Measurements from ENCODE around the gene RHEBL1.
"Not testable (repeated sequence)": the region's sequence is repeated elsewhere in the genome, so short reads cannot be mapped to it uniquely, and the experiment has no call there.

The RHEBL1 gene

DNA sequence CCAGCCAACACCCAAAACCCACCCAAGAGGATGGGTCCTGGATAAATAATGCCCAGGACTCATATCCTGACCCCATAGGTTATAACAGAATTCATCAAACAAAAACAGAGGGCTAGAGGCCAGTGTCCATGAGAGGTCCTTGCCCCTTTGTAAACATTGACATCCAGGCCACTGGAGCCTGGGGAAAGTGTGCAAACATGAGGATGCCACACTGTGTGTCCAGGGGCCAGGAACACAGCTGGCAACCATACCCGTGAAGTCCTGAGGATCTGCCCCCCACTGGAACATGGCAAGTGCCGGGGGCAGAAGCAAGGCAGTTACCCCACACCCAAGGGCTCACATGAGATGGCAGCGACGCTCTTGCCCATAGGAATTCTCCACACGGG is 5.0 kb downstream of the RHEBL1 start:
- H3K27ac ChIP-seq (ENCODE audit: low read depth, low read length): no peak overlapping the region
- H3K27me3 ChIP-seq (ENCODE audit: control insufficient read depth in 5 of 5, insufficient read depth in 4 of 5, low read length in 5 of 5): no peaks in the 10 kb centered on the region
- no peak overlapping the region for H3K4me3 ChIP-seq (ENCODE audit: low read depth in 1 of 5, low read length in 5 of 5)
- peaks cover 3 to 21% (median 18%) of the 10 kb centered on the region in 5 donors for H3K4me1 ChIP-seq (ENCODE audit: control insufficient read depth in 5 of 5, insufficient read depth in 5 of 5, low read length in 5 of 5)
- H3K9me3 ChIP-seq (ENCODE audit: control insufficient read depth in 5 of 5, low read length in 5 of 5): no peaks in the 10 kb centered on the region
- H3K36me3 ChIP-seq (ENCODE audit: control insufficient read depth in 5 of 5, insufficient read depth in 5 of 5, low read length in 5 of 5): no peaks in the 10 kb centered on the region
- H3K9ac ChIP-seq (ENCODE audit: low read length in 5 of 5): no peak overlapping the region

DNA sequence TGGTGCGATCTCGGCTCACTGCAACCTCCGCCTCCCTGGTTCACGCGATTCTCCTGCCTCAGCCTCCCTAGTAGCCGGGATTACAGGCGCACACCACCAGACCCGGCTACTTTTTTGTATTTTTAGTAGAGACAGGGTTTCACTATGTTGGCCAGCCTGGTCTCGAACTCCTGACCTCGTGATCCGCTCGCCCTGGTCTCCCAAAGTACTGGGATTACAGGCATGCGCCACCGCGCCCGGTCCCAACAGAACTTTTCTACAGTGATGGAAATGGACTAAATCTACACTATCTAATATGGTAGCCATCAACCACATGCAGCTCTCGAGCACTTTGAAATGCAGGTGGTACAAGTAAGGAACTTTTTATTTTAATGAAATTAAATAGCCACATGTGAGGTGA is 7.9 kb downstream of the RHEBL1 start:
- H3K9me3 ChIP-seq (ENCODE audit: control insufficient read depth in 5 of 5, low read length in 5 of 5); H3K36me3 ChIP-seq (ENCODE audit: control insufficient read depth in 5 of 5, insufficient read depth in 5 of 5, low read length in 5 of 5); H3K27ac ChIP-seq (ENCODE audit: low read depth, low read length); H3K27me3 ChIP-seq (ENCODE audit: control insufficient read depth in 5 of 5, insufficient read depth in 4 of 5, low read length in 5 of 5); H3K4me3 ChIP-seq (ENCODE audit: low read depth in 1 of 5, low read length in 5 of 5): not testable (repeated sequence)
- Histone ChIP-seq H3K4me1 (ENCODE audit: control insufficient read depth in 5 of 5, insufficient read depth in 5 of 5, low read length in 5 of 5) (peaks cover 15 to 39% (median 35%) of the 10 kb centered on the region in 5 donors), H3K9ac (ENCODE audit: low read length in 5 of 5) (peak overlapping the region in 1 of 5 donors; percentile 45)

DNA sequence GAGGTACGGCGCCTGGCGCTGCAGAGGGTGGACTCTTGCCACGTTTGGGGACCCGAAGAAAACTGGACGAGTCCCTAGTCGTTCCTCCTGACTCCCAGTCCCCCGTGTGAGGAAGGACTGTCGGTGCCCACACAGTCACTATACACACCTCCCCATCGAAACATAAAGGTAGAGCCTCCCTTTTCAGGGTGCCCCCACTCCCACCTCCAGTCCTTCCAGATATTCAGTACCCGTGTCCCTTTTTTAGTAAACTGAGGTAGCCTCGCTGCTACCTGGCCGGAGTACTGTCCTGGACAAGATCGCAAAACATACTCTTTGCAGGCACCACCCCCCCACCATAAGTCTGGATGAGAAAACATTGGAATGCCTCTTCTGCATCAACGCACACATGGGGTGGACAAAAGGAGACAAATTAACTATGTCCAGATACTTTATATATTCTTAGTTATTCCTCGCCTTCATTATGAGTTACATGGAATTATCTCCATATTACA is 8.6 kb downstream of the RHEBL1 start:
- H3K4me3 ChIP-seq (ENCODE audit: low read depth in 1 of 5, low read length in 5 of 5): peak overlapping the region; percentile 85 to 95 (median 89)
- H3K27me3 ChIP-seq (ENCODE audit: control insufficient read depth in 5 of 5, insufficient read depth in 4 of 5, low read length in 5 of 5): no peaks in the 10 kb centered on the region
- peak overlapping the region; percentile 45 to 99 (median 82) for H3K9ac ChIP-seq (ENCODE audit: low read length in 5 of 5)
- peaks cover 15 to 46% (median 42%) of the 10 kb centered on the region in 5 donors for H3K4me1 ChIP-seq (ENCODE audit: control insufficient read depth in 5 of 5, insufficient read depth in 5 of 5, low read length in 5 of 5)
- H3K27ac ChIP-seq (ENCODE audit: low read depth, low read length): peak overlapping the region; percentile 92
- no peaks in the 10 kb centered on the region for H3K36me3 ChIP-seq (ENCODE audit: control insufficient read depth in 5 of 5, insufficient read depth in 5 of 5, low read length in 5 of 5)
- no peaks in the 10 kb centered on the region for H3K9me3 ChIP-seq (ENCODE audit: control insufficient read depth in 5 of 5, low read length in 5 of 5)

DNA sequence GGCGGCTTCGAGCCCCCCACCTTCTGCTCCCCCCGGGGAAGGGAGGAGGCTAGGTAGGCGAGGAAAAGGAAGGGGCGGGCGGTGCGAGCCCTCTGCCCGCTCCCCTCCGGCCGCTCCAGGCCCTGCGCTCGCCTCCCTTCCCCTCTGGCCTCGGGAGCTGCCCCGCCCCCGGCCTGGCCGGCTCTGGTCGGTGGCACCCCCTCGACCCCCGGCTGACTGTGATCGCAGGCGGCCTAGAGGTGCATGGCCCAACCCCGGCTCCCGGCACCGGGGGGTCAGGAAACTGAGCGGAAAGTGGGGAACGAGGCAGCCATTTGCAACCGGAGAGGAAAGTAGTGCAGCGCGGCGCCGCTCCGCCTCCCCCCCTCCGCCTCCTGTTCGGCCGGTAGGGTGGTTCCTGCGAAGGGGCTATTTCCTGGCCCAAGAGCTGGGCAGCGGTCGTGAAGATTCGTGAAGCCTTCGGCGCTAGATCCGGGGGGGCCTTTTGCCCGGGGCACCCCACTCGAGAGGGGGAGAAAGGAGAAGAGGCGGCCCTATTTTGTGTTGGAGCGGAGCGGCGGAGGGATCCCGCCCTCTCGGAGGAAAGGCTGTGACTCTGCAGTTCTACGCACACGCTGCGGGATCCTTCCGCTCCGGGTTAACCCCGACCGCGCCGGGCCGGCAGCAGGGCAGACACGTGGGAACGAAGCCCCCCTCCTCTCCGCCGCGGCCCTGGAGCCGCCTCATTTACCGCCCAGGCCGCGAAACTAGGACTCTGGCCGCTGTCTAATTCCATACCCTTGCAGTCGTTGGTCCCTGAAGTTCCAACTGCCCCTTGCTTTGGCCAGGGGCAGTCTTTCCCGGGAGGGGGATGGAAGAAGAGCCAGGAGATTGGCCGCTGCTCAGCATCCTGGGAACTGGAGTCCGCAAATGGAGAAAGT is 9.3 kb downstream of the RHEBL1 start, which contains the start of gene KMT2D:
Gene KMT2D, minus strand, starts transcription at position 558 of the 920 bp plus-strand sequence. CDS start 5,470 bp downstream, outside the sequence.
- H3K36me3 ChIP-seq (ENCODE audit: control insufficient read depth in 5 of 5, insufficient read depth in 5 of 5, low read length in 5 of 5): no peaks in the 10 kb centered on the region
- peak within 1 kb of the TSS; percentile 85 to 95 (median 89) for H3K4me3 ChIP-seq (ENCODE audit: low read depth in 1 of 5, low read length in 5 of 5)
- no peaks in the 10 kb centered on the region for H3K9me3 ChIP-seq (ENCODE audit: control insufficient read depth in 5 of 5, low read length in 5 of 5)
- H3K9ac ChIP-seq (ENCODE audit: low read length in 5 of 5): peak within 1 kb of the TSS; percentile 82 to 99 (median 98)
- H3K27me3 ChIP-seq (ENCODE audit: control insufficient read depth in 5 of 5, insufficient read depth in 4 of 5, low read length in 5 of 5): no peaks in the 10 kb centered on the region
- peaks cover 17 to 53% (median 49%) of the 10 kb centered on the region in 5 donors for H3K4me1 ChIP-seq (ENCODE audit: control insufficient read depth in 5 of 5, insufficient read depth in 5 of 5, low read length in 5 of 5)
- peak within 1 kb of the TSS; percentile 92 for H3K27ac ChIP-seq (ENCODE audit: low read depth, low read length)

DNA sequence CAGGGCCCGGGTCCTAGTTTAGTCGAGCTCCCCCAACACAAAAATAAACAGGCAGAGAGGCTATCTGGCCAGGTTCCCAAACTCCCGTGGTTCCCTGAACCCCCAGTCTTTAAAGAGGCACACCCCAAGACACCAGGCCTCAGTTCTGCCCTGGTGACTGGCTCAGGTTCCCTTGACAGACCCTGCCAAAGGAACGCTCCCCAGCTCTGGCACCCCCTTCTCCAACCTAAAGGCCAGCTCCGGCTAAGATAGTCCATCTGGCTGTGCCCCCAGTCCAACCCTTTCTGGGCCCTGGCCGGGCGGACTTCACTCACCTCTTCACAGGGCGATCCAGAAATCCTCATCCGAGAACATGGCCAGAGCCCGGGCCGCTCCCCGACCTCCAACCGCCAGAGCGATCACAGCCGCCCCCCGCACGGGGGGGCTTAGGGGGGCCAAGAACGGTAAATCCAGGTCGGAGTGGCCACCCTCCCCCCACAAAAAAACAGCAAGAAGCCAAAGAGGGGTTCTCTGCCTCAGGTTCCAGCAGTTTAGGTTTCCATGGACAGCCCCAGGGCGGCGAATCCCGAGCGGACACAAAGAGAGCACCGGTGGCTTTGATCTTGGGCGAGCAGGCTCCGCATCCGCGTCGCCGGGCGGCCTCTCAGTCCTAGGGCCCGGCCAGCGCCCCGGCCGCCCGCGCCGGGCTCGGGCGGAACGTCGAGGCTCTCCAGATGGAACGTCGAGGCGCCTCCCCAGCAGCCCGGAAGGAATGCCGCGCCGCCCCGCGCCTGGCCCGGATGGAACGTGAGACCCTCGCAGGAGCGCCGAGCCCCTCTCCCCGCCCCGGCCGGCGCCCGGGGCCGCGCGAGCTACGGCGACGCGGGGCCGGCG is 10.2 kb downstream of the RHEBL1 start:
- H3K9me3 ChIP-seq (ENCODE audit: control insufficient read depth in 5 of 5, low read length in 5 of 5): no peaks in the 10 kb centered on the region
- H3K9ac ChIP-seq (ENCODE audit: low read length in 5 of 5): peak overlapping the region; percentile 82 to 99 (median 98)
- H3K27me3 ChIP-seq (ENCODE audit: control insufficient read depth in 5 of 5, insufficient read depth in 4 of 5, low read length in 5 of 5): no peaks in the 10 kb centered on the region
- H3K4me3 ChIP-seq (ENCODE audit: low read depth in 1 of 5, low read length in 5 of 5): peak overlapping the region; percentile 85 to 92 (median 89)
- H3K27ac ChIP-seq (ENCODE audit: low read depth, low read length): peak overlapping the region; percentile 92
- peaks cover 17 to 61% (median 56%) of the 10 kb centered on the region in 5 donors for H3K4me1 ChIP-seq (ENCODE audit: control insufficient read depth in 5 of 5, insufficient read depth in 5 of 5, low read length in 5 of 5)
- peaks cover 0 to 7% (median 6%) of the 10 kb centered on the region in 5 donors for H3K36me3 ChIP-seq (ENCODE audit: control insufficient read depth in 5 of 5, insufficient read depth in 5 of 5, low read length in 5 of 5)

DNA sequence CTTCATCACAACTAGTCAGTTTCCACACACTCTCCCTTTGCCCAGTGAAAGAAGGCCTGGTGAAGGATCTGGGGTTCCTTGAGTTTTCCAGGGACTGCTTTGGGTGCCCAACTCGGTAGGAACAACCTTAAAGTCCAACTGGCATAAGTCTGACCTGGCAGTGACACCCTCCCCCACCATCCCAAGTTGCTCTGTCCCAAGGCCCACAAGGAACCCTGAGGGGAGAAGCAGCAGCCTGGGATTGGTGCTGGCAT is 10.8 kb downstream of the RHEBL1 start:
- Histone ChIP-seq H3K27ac (ENCODE audit: low read depth, low read length) (peak overlapping the region; percentile 92), H3K27me3 (ENCODE audit: control insufficient read depth in 5 of 5, insufficient read depth in 4 of 5, low read length in 5 of 5) (no peaks in the 10 kb centered on the region), H3K36me3 (ENCODE audit: control insufficient read depth in 5 of 5, insufficient read depth in 5 of 5, low read length in 5 of 5) (peaks cover 0 to 13% (median 11%) of the 10 kb centered on the region in 5 donors), H3K9me3 (ENCODE audit: control insufficient read depth in 5 of 5, low read length in 5 of 5) (no peaks in the 10 kb centered on the region), H3K4me1 (ENCODE audit: control insufficient read depth in 5 of 5, insufficient read depth in 5 of 5, low read length in 5 of 5) (peaks cover 17 to 61% (median 56%) of the 10 kb centered on the region in 5 donors), H3K4me3 (ENCODE audit: low read depth in 1 of 5, low read length in 5 of 5) (peak overlapping the region; percentile 85 to 92 (median 89)), H3K9ac (ENCODE audit: low read length in 5 of 5) (peak overlapping the region; percentile 82 to 99 (median 98))

DNA sequence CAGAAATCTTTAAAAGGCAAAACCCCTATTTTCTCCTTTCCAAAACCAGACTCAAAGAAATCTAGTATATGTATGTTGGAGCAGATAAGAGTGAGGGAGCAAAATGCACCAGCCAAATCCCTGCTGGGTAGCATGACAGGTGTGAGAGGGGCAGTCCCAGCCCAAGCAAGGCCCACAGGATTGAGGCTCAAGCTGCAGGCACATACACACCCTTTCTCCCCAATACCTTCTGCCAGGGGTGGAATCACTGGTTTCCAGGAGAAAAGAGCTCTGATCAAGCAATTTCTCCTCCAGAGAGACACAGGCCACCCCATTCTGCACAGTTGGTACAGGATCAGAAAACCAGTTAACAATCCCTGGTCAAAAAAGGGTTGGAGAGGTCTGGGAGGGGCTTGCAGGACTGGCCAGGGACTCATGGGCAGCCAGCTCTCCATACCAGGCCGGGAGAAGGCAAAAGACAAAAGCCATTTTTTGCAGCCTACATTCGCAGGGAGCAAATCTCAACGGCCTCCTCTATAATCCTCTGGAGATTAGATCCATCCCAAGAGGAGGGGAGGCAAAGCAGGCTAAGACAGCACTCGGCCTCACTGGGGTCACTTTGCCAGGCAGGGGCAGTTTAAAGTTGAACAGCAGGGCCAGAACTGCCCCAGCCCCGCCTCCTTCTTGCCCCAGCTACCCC is 11.3 kb downstream of the RHEBL1 start:
- peak overlapping the region; percentile 82 to 99 (median 98) for H3K9ac ChIP-seq (ENCODE audit: low read length in 5 of 5)
- peaks cover 0 to 18% (median 16%) of the 10 kb centered on the region in 5 donors for H3K36me3 ChIP-seq (ENCODE audit: control insufficient read depth in 5 of 5, insufficient read depth in 5 of 5, low read length in 5 of 5)
- peaks cover 17 to 61% (median 56%) of the 10 kb centered on the region in 5 donors for H3K4me1 ChIP-seq (ENCODE audit: control insufficient read depth in 5 of 5, insufficient read depth in 5 of 5, low read length in 5 of 5)
- H3K9me3 ChIP-seq (ENCODE audit: control insufficient read depth in 5 of 5, low read length in 5 of 5): no peaks in the 10 kb centered on the region
- H3K27ac ChIP-seq (ENCODE audit: low read depth, low read length): peak overlapping the region; percentile 92
- H3K27me3 ChIP-seq (ENCODE audit: control insufficient read depth in 5 of 5, insufficient read depth in 4 of 5, low read length in 5 of 5): no peaks in the 10 kb centered on the region
- H3K4me3 ChIP-seq (ENCODE audit: low read depth in 1 of 5, low read length in 5 of 5): peak overlapping the region; percentile 85 to 92 (median 89)

DNA sequence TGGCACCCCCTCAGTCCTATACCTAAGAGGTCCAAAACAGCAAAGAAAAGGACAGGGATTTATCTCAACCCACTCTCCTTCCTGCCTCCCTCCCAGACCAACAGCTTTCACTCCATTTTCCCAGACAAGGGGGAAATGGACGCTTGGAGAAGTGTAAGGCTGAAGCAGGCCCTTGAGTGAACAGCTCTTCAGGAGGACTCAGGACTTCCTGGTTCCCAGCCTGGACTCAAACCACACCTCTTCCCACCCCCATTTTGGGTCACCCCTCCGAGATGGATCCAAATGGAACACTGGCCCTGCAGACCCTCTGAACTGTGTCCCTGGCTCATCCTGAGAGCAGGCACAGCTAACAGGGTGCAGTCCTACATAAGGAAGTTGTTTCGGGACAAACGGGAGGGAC is 11.9 kb downstream of the RHEBL1 start:
- Histone ChIP-seq H3K27ac (ENCODE audit: low read depth, low read length) (peak overlapping the region; percentile 92), H3K9me3 (ENCODE audit: control insufficient read depth in 5 of 5, low read length in 5 of 5) (no peaks in the 10 kb centered on the region), H3K36me3 (ENCODE audit: control insufficient read depth in 5 of 5, insufficient read depth in 5 of 5, low read length in 5 of 5) (peaks cover 4 to 24% (median 22%) of the 10 kb centered on the region in 5 donors), H3K9ac (ENCODE audit: low read length in 5 of 5) (peak overlapping the region; percentile 82 to 99 (median 98)), H3K4me1 (ENCODE audit: control insufficient read depth in 5 of 5, insufficient read depth in 5 of 5, low read length in 5 of 5) (peaks cover 17 to 61% (median 56%) of the 10 kb centered on the region in 5 donors), H3K4me3 (ENCODE audit: low read depth in 1 of 5, low read length in 5 of 5) (peak overlapping the region; percentile 85 to 92 (median 89)), H3K27me3 (ENCODE audit: control insufficient read depth in 5 of 5, insufficient read depth in 4 of 5, low read length in 5 of 5) (no peaks in the 10 kb centered on the region)

DNA sequence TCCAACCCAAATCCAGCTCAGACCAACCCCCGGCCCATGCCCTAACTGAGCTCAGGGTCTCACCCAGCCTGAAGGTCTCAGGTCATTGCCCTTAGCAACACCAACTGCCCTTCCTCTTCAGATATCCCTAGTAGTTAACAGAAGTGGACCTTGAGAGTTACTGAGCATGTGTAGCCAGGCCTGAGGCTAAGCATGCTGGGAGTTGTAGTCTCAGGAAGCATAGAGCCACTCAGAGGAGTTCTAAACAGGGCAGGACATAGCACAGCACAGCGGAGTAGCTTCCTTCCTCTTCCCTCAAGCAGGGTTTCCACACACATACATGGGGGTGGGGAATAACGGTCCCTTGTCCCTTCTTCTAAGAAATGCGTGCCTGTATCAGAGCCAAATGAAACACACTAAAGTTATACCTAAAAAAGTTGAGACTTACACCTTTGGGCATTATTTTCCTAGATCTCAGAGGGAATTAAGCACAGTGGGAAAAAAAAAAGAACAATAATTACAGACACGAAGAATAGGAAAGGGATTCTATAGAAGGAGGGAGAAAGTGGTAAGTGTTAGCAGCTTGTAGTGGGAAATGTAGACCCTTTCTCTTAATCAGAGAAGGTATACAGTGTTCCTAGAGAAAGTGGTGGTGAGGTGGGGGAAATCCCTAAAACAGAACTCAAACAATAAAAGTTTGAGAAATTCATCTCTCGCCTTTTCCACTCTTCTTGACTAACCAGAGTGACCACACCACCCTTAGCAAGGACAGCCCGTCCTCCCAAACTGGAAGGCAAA is 13.6 kb downstream of the RHEBL1 start:
- Histone ChIP-seq H3K27me3 (ENCODE audit: control insufficient read depth in 5 of 5, insufficient read depth in 4 of 5, low read length in 5 of 5) (no peaks in the 10 kb centered on the region), H3K4me3 (ENCODE audit: low read depth in 1 of 5, low read length in 5 of 5) (peak overlapping the region; percentile 4 to 92 (median 89)), H3K4me1 (ENCODE audit: control insufficient read depth in 5 of 5, insufficient read depth in 5 of 5, low read length in 5 of 5) (peaks cover 17 to 55% (median 51%) of the 10 kb centered on the region in 5 donors), H3K9me3 (ENCODE audit: control insufficient read depth in 5 of 5, low read length in 5 of 5) (no peaks in the 10 kb centered on the region), H3K36me3 (ENCODE audit: control insufficient read depth in 5 of 5, insufficient read depth in 5 of 5, low read length in 5 of 5) (peaks cover 4 to 41% (median 39%) of the 10 kb centered on the region in 5 donors), H3K27ac (ENCODE audit: low read depth, low read length) (peak overlapping the region; percentile 52), H3K9ac (ENCODE audit: low read length in 5 of 5) (peak overlapping the region; percentile 17 to 99 (median 68))

Measured in subcutaneous abdominal adipose tissue (tissue), 5 donors.